ENCODE results near the gene C2orf68. TPM values are rescaled to one million over a fixed set of nuclear protein-coding genes. Genes with fewer than 3 reads are reported as not detected.

C2orf68 gene, protein sequence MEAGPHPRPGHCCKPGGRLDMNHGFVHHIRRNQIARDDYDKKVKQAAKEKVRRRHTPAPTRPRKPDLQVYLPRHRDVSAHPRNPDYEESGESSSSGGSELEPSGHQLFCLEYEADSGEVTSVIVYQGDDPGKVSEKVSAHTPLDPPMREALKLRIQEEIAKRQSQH
- 13.7 and 16.1 TPM in 2 replicates for total RNA-seq

DNA sequence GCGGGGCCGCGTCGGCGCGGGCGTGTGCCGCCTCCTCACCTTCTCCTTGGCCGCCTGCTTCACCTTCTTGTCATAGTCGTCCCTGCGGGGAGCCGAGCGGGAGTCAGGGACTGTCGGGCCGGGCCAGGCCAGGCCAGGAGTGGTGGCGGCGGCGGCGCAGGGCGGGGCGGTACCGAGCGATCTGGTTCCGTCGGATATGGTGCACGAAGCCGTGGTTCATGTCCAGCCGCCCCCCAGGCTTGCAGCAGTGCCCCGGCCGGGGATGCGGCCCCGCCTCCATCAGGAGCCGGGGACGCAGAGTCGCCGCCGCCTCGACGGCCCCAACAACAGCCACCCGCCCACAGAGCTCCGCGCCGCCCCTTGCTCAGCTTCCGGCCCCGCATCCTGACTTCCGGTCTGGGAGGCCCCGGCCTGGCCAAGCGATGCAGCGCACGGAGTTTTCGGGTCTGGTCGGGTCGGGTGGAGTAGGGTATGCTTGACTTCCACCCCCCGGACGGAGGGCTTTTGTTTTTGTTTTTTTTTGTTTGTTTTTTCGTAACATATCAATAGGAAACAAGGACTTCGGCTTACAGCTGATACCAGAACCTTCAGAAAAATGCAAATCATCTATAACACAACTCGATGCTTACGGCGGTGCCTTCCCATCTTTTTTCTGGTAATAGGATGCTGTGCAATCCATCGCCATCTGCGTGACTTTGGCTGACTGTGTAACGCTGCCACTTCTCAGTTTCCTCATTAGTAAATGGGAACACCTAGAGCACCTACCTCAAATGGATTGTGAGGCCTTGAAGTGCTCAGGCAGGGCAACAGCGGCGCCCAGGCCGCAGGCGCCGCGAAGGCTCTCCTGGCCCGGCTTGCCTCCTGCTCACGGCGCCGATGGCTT, at the start of gene C2orf68:
Gene C2orf68 (minus strand): TSS at position 362 of the 883 bp plus-strand sequence. CDS start 82 bp downstream, at position 280.

DNA sequence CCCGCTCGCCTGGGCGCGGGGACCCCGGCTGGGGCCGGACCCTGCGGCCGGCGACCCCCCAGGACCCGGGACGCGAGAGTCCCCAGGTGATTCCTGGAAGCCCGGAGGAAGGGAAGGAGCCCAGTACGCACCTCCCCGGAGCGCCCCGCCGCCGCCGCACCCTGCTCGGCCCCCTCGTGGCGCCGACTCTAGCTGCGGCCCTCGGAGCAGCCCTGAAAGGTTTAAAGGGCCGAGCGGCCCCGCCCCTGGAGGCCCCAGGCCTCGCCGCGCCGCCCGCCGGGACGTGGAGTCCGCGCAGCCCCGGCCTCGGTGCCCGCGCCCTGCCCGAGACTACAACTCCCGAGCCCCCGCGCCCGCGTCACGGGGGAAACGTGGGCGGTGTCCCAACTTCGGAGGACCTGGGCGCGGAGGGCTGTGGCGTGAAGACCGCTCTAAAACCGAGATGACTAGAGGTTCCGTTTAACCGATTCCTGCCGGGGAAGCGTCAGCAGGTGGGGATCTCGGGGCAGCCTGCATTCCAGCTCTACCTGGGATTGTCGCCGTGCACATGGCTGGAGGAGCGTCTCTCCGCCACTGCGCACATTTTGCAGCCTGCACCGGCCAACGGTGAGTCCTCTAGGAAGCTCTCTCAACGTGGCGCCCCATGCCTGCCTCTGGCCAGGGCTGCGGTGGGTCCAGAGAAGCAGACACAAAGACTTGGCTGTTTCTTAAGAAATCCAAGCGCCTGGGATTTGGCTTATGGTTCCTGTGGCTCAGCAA, 9.2 kb downstream of the C2orf68 start, which contains the start of gene TMEM150A:
Gene TMEM150A (minus strand): TSS at position 223 of the 759 bp plus-strand sequence. CDS start 750 bp downstream, outside the sequence.

DNA sequence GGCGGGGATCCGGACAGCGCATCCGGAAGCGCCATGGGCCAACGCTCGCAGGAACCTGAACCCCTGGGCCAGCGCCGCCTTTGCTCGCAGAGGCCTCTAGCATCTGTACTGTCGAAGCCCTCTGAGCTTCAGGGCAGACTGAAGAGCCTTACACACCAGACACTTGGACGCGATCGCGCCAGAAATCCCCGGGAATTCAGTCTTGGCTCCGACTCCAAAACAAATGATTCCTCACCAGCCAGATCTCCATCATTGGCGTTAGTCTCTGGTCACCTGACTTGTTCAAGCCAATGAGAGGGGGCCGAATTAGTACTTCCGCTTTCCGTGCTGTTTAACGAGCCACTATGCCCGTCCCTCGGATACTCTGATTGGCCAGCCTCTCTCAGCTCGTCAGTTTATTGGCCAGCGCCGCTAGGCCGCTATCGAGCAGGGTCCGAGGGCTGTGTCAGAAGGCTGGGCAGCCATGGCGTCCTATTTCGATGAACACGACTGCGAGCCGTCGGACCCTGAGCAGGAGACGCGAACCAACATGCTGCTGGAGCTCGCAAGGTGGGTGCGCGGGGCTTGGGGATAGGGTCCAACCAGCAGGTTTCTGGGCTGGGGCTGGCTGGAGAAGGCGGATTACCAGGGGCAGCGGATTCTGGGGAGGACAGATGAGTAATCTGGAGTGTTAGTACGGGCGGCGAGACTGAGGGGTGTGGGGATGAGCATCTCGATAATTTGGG, 16.4 kb downstream of the C2orf68 start, which contains the start of gene RNF181:
Gene RNF181 (plus strand): TSS at position 445 of the 725 bp plus-strand sequence. CDS start 19 bp downstream, at position 464.

DNA sequence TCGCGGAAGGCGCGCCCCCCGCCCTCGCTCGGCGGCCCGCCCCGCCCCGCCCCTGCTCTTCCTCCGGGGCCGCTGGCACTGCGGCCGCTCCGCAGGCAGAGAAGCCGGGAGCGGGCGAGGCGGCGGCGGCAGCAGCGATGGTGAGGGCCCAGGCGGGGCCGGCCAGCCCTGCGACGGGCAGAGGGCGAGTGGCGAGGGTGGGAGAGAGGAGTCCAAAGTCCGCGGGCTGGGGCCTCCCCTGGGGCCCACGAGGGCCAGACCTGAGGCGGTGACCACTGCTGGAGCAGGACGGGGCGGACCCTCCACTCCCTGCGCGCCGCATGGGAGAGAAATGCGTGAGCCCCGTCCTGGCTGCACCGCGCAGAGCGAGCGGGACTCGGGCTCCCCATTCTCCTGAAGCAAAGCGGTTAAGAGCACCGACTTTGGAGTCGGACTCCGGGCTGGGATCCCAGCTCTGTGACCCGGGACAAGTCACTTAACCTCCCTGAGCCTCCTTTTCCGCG, 27.5 kb downstream of the C2orf68 start, which contains the start of gene VAMP5:
Gene VAMP5 (plus strand): TSS at position 78 of the 503 bp plus-strand sequence. CDS start 60 bp downstream, at position 138.

DNA sequence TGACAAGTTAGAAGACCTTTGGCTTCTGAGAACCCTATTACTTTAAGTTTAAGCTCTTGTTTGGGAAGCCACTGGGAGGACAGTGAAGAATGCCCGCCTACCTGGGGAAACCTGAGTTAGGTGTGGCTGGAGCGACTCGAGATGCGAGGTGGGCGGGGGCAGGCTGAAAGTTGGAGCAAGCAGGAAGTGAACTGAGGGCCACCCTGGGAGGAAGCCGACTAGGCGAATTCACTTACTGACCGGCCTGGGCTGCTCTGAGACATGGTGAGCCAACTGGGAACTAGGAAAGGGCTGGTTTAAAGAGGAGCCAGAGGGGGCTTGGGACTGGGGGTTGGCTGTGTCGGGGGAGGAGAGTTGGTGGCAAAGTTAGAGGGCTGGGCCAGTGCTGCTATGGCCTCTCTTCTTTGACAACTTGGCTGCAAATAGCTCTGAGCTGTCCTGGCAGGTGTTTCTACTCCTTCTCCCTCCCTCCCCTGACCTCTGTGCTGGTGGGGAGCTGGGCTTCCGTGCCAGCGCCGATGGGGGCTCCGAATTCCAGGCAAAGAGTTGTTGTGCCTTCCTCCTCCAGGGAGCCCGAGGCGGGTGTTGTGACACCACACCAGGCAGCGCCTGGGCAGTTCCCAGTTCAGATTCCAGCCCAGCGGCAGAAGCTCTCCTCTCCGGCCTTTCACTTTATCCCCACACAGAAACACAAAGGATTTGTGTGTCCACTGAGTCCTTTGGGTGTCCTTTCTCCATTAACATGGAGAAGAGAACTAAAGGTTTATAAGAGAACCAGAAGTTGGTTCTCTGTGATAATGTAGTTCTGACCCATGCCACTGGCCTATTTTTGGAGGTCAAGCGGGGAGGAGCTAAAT, 34.3 kb downstream of the C2orf68 start, which contains the start of gene VAMP8:
Gene VAMP8 (plus strand): TSS at position 201 of the 857 bp plus-strand sequence. CDS start 61 bp downstream, at position 262.

DNA sequence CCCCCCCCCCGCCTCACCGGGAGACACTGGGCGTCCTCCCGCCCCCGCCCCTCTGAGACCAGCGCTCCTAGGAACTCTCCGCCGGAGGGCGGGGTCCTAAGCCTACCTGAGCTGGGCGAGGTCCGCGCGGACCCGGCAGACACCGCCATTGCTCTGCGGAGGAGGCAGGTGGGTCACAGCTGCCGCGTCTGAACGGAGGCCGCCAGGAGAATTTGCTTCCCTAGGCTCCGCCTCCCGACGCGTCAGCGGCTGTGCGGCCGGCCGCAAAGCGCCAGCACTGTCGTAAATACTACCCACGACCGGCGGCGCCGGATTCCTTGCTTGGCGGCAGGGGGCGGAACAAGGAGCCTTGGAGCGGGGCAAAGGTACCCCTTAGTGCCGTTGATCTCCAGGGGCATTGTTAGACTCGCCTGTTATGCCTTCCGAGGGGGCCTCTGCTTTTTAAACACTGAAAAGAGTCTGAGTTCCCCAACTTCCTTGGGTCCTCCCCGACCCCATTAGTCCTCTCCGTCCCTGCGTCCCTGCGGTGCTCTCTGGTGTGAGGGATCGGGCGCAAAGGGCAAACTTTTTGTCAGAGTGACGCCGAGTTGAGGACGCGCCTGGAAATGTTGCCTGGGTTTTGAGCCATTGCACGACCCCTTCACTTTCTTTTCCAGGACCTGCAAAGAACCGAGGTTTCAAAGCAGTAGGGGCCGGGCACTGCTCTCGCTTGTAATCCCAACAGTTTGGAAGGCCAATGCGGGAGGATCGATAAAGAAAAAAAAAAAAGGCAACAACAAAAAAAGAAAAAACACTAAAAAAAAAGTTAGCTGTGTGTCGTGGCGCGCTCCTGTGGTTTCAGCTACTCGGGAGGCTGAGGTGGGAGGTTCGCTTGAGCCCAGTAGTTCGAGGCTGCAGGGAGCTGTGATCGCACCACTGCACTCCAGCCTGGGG, 50.3 kb downstream of the C2orf68 start, which contains the start of gene GGCX:
Gene GGCX (minus strand): TSS at position 214 of the 933 bp plus-strand sequence. CDS start 65 bp downstream, at position 149.

Other genes with a start within 250 kb of the C2orf68 start
- gene CAPG, start 201.7 kb downstream of the C2orf68 start, total RNA-seq: 28.0 and 53.5 TPM in 2 replicates
- 0.27 and 0.28 TPM in 2 replicates for gene SH2D6, start 193.4 kb downstream of the C2orf68 start, total RNA-seq
- 66.2 and 114 TPM in 2 replicates for gene MAT2A, start 72.9 kb downstream of the C2orf68 start, total RNA-seq
- 28.2 and 31.2 TPM in 2 replicates for gene GGCX, start 50.6 kb downstream of the C2orf68 start, total RNA-seq
- gene VAMP8, start 34.5 kb downstream of the C2orf68 start, total RNA-seq: 16.8 and 20.4 TPM in 2 replicates
- 77.6 and 88.9 TPM in 2 replicates for gene VAMP5, start 27.6 kb downstream of the C2orf68 start, total RNA-seq
- gene RNF181, start 16.3 kb downstream of the C2orf68 start, total RNA-seq: 229 and 287 TPM in 2 replicates
- 6.1 and 8.8 TPM in 2 replicates for gene TMEM150A, start 9.4 kb downstream of the C2orf68 start, total RNA-seq
- gene USP39, start 4.1 kb upstream of the C2orf68 start, total RNA-seq: 40.5 and 44.3 TPM in 2 replicates
- gene SFTPB, start 56.1 kb upstream of the C2orf68 start, total RNA-seq: not detected in 2 replicates
- gene GNLY, start 82.3 kb upstream of the C2orf68 start, total RNA-seq: not detected in 2 replicates
- gene ATOH8, start 141.9 kb upstream of the C2orf68 start, total RNA-seq: 3.9 and 13.7 TPM in 2 replicates